HG02970 (cell line): ENCODE measurements around the gene PPM1H.
"Not testable (repeated sequence)": the region's sequence is repeated elsewhere in the genome, so short reads cannot be mapped to it uniquely, and the experiment has no call there.

Experiments
- ATAC-seq: cut with Tn5 transposase; IDR thresholded peaks from one replicate; pipeline ENCODE4 v1.9.1; 2021; ENCODE audit warnings: mild to moderate bottlenecking, moderate library complexity, moderate number of reproducible peaks; ENCODE audit not compliant: unreplicated experiment, low FRiP score

PPM1H gene

GRCh38 chr12:62947364-62947763 lies 12.4 kb upstream of the PPM1H start:
- ATAC-seq: no peak

GRCh38 chr12:62943779-62944395 lies 8.9 kb upstream of the PPM1H start:
- ATAC-seq: no peak

GRCh38 chr12:62942316-62942715 lies 7.4 kb upstream of the PPM1H start:
- not testable (repeated sequence) for ATAC-seq

DNA sequence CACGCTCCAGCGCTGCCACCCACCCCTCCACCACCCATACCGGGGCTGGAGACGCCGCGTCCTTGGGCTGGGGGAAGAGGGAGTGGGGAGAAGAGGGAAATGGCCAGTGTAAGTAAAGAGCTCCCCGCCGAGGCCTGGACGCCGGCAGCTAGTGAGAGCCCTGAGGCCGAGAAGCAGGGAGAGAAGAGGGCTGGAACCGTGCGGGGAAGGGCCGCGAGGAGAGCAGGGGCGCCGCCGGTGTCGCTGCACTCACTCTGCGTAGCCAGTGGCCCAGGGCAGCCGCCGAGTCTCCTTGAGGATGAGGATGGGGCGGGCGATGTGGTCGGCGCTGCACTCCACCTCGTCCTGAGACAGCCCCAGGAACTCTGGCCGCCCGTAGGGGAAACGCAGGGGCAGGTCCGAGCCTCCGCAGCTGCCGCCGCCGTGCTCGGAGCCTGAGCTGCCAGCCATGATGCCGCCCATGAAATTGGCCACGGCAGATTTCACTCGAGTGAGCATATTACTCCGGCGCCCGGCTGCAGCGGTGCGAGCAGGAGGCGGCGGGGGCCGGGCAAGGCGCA lies 631 bp downstream of the PPM1H start:
- ATAC-seq: no peak

DNA sequence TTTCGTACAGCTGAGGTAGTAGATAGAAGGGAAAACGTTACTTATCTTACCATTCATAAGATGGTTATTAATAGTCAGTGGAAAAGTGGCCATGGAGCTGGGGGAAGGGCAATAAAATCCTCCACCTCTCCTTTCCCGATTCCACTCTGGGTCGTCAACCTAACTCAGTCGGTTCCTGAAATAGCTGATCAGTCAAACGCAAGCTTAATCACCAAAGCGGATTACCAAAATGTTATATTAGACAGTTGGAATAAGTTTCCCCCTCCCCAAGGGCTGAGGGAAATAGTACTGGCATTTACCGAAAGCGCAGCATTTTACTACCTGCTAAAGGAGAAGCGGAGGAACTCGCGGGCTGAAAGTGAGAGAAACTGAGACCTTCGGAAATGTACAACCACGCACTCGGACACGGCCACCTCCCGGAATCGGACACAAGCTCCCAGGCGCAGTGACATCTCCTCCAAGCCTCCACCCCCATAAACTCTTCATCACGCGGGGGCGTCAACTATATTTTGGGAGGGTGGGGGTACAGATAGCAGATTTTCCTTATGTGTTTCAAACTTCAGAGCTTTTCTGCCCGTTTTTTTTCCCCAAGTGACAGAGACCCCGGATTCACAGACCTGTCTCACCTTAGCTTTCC lies 1.2 kb downstream of the PPM1H start:
- no peak for ATAC-seq

DNA sequence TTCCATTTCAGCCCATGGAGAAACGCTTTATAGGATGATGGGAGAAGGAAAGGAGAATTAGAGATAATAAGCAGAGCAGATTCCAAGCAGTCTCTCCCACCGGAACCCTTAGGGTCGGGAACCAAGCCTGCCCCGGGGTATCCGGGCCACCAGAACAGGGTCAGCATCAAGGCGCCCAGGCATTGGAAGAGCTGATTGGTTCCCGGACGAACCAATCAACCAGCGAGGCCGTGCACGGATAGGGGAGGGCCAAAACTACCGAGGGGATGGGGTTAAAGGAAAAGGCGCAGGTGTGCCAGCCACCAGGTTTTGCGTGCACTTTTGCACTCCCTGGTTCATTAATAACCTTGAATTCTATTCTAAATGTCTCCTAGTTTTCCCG lies 1.7 kb downstream of the PPM1H start:
- no peak for ATAC-seq

- no peak for ATAC-seq
Observed at GRCh38 chr12:62931477-62931876, 3.5 kb downstream of the PPM1H start.

DNA sequence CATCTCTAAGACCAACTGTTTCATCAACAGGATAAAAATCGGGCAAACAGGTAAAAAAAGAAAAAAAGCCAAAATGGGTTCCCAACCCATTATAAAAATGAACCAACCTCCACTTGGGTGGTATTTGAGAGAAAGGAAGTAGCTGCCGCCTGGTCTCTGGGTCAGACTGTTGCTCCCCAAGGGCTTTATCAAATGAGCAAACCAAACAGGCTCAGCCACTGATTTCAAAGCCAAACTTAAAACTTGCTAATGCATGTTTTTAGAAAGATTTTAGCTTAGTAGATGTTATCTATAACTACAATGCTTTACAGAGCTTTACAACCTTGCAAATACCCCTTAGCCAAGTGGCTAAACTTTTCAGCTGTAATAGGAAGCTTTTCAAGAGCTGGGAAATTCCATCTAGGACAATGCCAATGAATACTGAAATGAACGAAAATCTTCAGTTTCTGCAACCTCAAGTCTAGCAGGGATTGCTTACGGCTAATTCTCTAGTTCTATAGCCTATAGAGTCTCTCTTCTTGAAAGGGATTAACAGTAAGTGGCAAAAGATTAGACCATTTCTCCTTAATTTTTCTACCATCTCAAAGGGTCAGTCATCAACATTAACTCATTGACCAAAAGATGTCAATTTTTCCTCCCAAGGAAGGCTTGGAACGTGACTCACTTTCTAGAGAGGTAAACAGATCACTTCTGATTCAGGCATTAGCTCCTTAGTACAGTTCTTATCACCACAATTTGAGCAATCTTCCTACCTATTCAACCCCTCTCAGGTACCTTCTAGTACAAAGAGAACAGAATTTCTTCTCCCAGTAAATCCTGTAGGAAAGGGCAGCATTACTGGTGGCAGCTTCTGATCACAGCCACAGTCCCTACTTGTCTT lies 4.2 kb downstream of the PPM1H start:
- no peak for ATAC-seq

DNA sequence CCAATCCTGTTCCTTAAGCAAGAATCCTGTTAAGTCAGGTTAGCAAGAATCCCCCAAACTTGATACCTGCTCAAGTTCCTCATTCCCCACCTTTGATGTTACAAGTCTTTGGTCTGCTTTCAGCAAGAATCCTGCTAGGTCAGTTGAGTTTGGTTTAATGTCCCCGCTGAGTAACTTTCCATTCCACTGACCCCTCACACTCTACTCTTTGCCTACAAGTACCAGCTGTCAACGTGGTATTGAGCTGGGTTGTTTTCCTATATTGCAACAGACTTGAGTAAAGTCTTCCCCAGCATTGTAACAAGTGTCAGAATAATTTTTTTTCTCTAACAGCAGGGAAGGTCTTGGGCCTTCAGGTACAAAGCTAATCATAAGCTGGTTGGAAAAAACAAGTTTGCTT lies 6.3 kb downstream of the PPM1H start:
- no peak for ATAC-seq

- no peak for ATAC-seq
Observed at GRCh38 chr12:62925680-62926079, 9.3 kb downstream of the PPM1H start.

DNA sequence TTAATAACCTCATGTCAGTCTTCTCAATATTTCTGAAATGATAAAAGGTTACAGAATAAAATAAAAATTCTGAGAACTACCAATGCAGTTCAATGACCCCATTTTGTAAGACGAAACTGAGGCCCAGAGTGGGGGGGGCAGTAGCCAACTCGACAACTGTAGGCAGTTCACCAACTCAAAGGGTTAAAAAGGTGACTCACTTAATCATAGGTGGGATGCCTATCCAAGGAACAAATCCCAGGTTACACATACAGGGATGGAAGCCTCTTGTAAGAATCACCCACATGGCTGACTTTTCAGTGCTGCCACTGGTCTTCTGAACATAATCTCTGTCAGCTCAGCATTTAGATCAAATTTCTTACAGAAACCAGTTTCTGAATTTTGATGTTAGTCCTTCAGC lies 10.9 kb downstream of the PPM1H start:
- no peak for ATAC-seq

GRCh38 chr12:62922539-62922938 lies 12.4 kb downstream of the PPM1H start:
- no peak for ATAC-seq

DNA sequence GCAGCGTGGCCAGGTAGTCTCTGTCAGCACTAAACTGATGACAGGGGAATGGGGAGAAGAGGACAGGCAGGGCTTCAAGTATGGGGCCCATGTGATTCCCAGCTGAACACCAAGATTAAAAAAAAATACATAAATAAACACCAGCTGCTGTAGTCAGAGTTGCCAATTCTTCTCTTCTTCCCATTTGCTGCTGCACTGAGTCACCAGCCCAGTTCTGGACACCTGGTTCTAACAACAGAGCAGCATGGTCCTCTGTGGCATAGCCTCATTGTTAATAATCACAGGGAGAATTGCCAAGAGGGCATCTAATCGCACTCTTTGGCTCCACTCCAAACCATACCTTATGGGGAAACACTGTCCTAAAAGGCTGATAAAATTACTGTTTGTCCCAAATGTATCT lies 15.1 kb downstream of the PPM1H start:
- ATAC-seq: no peak

GRCh38 chr12:62917926-62918325 lies 17.0 kb downstream of the PPM1H start:
- no peak for ATAC-seq

DNA sequence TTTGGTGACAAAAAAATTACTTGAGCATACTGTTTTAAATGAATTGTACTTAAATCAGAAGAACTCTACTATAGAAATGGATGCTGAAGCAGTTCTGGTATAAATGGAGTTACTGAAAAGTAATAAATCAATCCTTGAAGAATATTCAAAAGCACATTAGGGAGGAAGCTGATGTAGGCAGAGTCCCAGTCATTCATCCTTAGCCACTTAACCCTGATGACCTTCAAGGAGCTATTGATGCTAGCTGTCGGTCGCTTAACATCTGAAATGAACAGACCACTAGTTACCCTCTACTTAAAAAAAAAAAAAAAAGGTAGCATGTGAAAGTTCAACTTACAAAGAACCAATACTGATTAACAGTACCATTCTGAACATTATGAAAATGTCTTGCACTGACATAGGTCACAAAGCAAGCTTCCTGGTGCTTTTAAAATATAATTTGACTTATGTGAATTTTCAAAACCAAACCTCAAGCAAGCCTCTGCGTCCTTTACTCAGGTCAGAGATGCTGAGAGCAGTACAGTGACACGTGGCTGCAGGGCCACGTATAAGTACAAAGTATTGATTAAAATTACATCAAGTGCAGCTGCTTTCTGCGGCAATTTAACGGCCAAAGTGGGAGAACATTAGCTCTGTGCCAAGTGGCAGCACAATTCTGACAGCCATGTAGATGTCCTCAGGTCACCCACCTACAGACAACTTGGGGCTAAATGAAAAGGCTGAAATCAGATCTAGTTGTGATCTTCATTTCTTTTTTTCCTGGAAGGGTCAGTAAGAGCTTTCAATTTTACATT lies 18.1 kb downstream of the PPM1H start:
- ATAC-seq: no peak

- no peak for ATAC-seq
Observed at GRCh38 chr12:62915204-62915529, 19.8 kb downstream of the PPM1H start.

DNA sequence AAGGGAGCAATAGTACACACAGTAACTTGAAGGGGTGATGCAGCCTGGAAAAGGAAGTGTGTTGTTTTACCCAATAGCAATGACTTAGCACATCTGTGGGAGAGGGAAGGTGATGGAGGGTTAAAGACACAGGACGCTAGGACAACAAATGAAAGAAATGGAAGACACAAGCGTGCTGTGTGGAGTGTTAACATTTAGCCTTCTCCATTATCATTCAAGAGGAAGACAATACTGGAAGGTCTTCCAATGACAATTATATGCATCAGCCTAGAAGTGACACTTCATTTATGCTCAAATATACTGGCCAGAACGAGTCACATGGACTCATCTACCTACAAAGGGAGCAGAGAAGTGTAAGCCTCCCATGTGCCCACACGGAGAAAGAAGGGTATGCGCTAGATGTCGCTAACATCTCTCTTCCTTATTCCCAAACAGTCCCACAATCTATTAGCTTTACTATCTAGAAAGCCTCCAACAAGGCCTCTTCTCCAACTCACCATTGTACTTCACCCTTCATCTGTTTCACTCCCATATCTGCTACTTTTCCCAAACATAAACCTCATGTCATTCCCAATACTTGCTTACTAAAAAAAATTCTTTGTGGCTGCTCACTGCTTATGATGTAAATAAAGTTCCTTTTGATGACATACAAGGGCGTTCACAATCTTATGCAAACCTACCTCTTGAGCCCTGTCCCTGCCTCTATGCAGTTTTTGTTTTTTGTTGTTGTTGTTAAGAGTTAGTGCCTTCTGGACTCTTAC lies 20.3 kb downstream of the PPM1H start:
- no peak for ATAC-seq

DNA sequence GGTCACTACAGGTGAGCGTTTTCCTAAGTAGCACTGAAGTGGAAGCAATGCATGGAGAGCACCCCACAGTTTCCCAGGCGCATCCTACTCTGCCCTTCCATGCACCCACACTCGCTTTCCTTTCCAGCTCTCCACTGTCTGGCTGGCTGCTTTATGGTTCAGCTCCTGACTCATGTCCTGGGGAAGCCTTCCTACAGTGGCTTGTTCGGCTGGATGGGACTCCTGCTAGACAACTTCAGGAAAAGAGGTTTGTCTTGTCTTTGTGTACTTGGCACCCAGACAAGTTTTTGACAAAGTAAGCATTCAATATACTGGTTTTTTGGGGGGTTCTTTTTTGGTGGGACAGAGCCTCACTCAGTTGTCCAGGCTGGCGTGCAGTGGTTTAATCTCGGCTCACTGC lies 21.6 kb downstream of the PPM1H start:
- no peak for ATAC-seq

DNA sequence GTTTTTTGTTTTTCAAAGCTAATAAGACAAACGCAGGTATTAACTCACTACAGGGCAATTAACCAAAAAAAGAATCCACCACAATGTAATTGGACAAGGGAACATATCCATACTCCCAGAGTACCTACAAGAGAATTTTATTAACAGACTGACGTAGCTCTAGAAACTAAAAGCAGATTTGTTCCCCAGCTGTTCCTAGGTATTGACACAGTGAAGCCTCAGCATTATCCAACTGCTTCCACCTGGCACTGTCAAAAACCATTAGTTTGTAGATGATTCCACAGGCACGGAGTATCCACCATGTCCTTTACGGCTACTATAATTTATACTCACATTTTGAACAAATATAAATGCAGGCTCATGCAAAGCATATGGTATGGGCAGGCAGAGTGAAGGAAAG lies 22.3 kb downstream of the PPM1H start:
- no peak for ATAC-seq

- no peak for ATAC-seq
Observed at GRCh38 chr12:62911286-62911685, 23.7 kb downstream of the PPM1H start.
